SK-N-SH treated with all-trans-retinoic acid at 6 μM for 48 hours (cell line): ENCODE measurements around the gene PIGP.

Experiments used
- BACH2 ChIP-seq: fragments of 250-450 bp; sonication (Bioruptor Pico); IDR thresholded peaks from 2 replicates; pipeline ENCODE4 v1.9.0; 2021; ENCODE audit warnings: mild to moderate bottlenecking, borderline replicate concordance
- GLIS3 ChIP-seq: fragments of 250-450 bp; sonication (Bioruptor Pico); IDR thresholded peaks from 2 replicates; pipeline ENCODE4 v1.5.0; 2020; ENCODE audit warnings: mild to moderate bottlenecking, moderate library complexity
- RARB ChIP-seq: fragments of 250-450 bp; sonication (Bioruptor Pico); IDR thresholded peaks from 2 replicates; pipeline ENCODE4 v1.8.0; 2021; ENCODE audit warnings: mild to moderate bottlenecking, moderate library complexity
- ZFP3 ChIP-seq: fragments of 250-450 bp; sonication (Bioruptor Pico); IDR thresholded peaks from 2 replicates; pipeline ENCODE4 v1.5.0; 2020; ENCODE audit warnings: mild to moderate bottlenecking, moderate library complexity
- ZFP30 ChIP-seq: fragments of 450-650 bp; formaldehyde crosslinking; IDR thresholded peaks from 2 replicates; pipeline ENCODE4 v1.5.0; 2022; ENCODE audit warnings: mild to moderate bottlenecking, moderate library complexity
- TF ChIP-seq, protein P1 (sequence below): fragments of 250-450 bp; sonication (Bioruptor Pico); IDR thresholded peaks from 2 replicates; pipeline ENCODE4 v1.8.0; 2020; ENCODE audit warnings: mild to moderate bottlenecking, moderate library complexity, borderline replicate concordance
- TF ChIP-seq, protein P2 (sequence below): fragments of 250-450 bp; sonication (Bioruptor Pico); IDR thresholded peaks from 2 replicates; pipeline ENCODE4 v1.8.0; 2021; ENCODE audit warnings: low read depth, mild to moderate bottlenecking, moderate library complexity, borderline replicate concordance

DNA sequence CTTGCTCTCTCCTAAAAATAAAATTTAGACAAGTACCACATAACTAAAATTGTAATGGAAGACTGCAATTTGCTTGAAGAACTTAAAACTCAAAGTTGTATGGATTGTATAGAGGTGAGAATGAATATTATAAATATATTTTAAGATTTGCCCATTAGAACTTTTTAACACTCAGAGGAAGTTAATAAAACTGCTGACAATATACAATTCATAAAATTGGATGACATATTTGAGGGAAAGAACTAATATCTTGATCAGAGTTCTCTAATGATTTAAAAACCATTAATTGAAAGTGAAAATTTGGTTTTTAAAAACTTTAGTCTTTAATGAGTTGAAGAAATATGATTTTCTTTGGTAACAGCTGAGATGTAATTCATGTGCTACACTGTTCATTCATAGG, 21.1 kb upstream of the PIGP start:
- TF ChIP-seq, protein P1, sequence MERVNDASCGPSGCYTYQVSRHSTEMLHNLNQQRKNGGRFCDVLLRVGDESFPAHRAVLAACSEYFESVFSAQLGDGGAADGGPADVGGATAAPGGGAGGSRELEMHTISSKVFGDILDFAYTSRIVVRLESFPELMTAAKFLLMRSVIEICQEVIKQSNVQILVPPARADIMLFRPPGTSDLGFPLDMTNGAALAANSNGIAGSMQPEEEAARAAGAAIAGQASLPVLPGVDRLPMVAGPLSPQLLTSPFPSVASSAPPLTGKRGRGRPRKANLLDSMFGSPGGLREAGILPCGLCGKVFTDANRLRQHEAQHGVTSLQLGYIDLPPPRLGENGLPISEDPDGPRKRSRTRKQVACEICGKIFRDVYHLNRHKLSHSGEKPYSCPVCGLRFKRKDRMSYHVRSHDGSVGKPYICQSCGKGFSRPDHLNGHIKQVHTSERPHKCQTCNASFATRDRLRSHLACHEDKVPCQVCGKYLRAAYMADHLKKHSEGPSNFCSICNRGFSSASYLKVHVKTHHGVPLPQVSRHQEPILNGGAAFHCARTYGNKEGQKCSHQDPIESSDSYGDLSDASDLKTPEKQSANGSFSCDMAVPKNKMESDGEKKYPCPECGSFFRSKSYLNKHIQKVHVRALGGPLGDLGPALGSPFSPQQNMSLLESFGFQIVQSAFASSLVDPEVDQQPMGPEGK (CRISPR knock-in tag): no peak
- TF ChIP-seq GLIS3 (CRISPR knock-in tag) (no peak), RARB (no peak), ZFP30 (no peak), BACH2 (no peak), ZFP3 (CRISPR knock-in tag) (no peak)
- TF ChIP-seq, protein P2, sequence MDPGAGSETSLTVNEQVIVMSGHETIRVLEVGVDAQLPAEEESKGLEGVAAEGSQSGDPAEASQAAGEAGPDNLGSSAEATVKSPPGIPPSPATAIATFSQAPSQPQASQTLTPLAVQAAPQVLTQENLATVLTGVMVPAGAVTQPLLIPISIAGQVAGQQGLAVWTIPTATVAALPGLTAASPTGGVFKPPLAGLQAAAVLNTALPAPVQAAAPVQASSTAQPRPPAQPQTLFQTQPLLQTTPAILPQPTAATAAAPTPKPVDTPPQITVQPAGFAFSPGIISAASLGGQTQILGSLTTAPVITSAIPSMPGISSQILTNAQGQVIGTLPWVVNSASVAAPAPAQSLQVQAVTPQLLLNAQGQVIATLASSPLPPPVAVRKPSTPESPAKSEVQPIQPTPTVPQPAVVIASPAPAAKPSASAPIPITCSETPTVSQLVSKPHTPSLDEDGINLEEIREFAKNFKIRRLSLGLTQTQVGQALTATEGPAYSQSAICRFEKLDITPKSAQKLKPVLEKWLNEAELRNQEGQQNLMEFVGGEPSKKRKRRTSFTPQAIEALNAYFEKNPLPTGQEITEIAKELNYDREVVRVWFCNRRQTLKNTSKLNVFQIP: no peak
